Caco-2 (cell line): ENCODE data around the gene PGM2L1. TPM values are rescaled to one million over a fixed set of nuclear protein-coding genes. Genes with fewer than 3 reads are reported as not detected.
"Not testable (repeated sequence)": the region's sequence is repeated elsewhere in the genome, so short reads cannot be mapped to it uniquely, and the experiment has no call there.

Source experiments
- BruUV-seq: library from RNA; stranded (reverse); fragments of 400-500 nt; replicated peaks from 2 replicates; lab custom pipeline; 2021; lab: Mats Ljungman, UMichigan
- CTCF ChIA-PET: fragments of 300-600 bp; sonication (Branson Sonifier 250); formaldehyde crosslinking; loops from one replicate; lab custom pipeline; 2022; ENCODE audit warnings: antibody characterized with exemption; lab: Charles Lee
- POLR2A ChIA-PET: fragments of 300-600 bp; sonication (Branson Sonifier 250); formaldehyde crosslinking; loops from one replicate; lab custom pipeline; 2022; ENCODE audit warnings: antibody characterized with exemption; lab: Charles Lee
- DNase-seq, 2 experiments: peaks; one replicate each; pipeline versions ENCODE4 v3.0.0 to v3.0.0-alpha.2; 2020 to 2022
- H3K27me3 ChIP-seq: replicated peaks from 2 replicates; pipeline ENCODE4 v1.6.0; 2011; ENCODE audit warnings: low read length; ENCODE audit not compliant: control insufficient read depth, insufficient read depth
- H3K36me3 ChIP-seq: 2 replicates; pipeline ENCODE4 v1.5.1; 2011; ENCODE audit warnings: low read length; ENCODE audit not compliant: control insufficient read depth, insufficient read depth
- H3K4me1 ChIP-seq: fragments of 250-450 bp; sonication (Bioruptor Pico); 2 replicates; pipeline ENCODE4 v1.5.1; 2020; ENCODE audit warnings: mild to moderate bottlenecking
- H3K4me3 ChIP-seq: 2 replicates; pipeline ENCODE4 v1.5.1; 2011; ENCODE audit warnings: low read depth, mild to moderate bottlenecking, control low read depth, low read length
- H3K9me3 ChIP-seq: fragments of 250-450 bp; sonication (Bioruptor Pico); 2 replicates; pipeline ENCODE4 v1.5.1; 2020; ENCODE audit warnings: mild to moderate bottlenecking, moderate library complexity
- H3K27ac Mint-ChIP-seq: one replicate; pipeline ENCODE4 v1.8.0; 2022; ENCODE audit warnings: mixed read lengths; ENCODE audit not compliant: unreplicated experiment
- H3K27me3 Mint-ChIP-seq: one replicate; pipeline ENCODE4 v1.8.0; 2022; ENCODE audit warnings: mixed read lengths; ENCODE audit not compliant: insufficient read depth, unreplicated experiment
- H3K36me3 Mint-ChIP-seq: one replicate; pipeline ENCODE4 v1.8.0; 2022; ENCODE audit warnings: mild to moderate bottlenecking, mixed read lengths; ENCODE audit not compliant: insufficient read depth, unreplicated experiment
- H3K4me1 Mint-ChIP-seq: one replicate; pipeline ENCODE4 v1.8.0; 2022; ENCODE audit warnings: low read depth, mixed read lengths; ENCODE audit not compliant: unreplicated experiment
- H3K4me3 Mint-ChIP-seq: one replicate; pipeline ENCODE4 v1.8.0; 2022; ENCODE audit warnings: mild to moderate bottlenecking, moderate library complexity, mixed read lengths; ENCODE audit not compliant: unreplicated experiment
- H3K9me3 Mint-ChIP-seq: one replicate; pipeline ENCODE4 v1.8.0; 2022; ENCODE audit warnings: mixed read lengths; ENCODE audit not compliant: unreplicated experiment
- CTCF ChIP-seq, 2 experiments: fragments of 200-600 bp in 1 of 2; IDR thresholded peaks; 1 replicate in 1 of 2; 2 replicates in 1 of 2; pipeline versions ENCODE4 v1.5.1 to v1.8.0; 2011 to 2022; ENCODE audit warnings: antibody characterized with exemption in 1 of 2, control low read depth in 1 of 2, inconsistent platforms in 1 of 2, low read depth in 1 of 2, low read length in 1 of 2, mild to moderate bottlenecking in 1 of 2, moderate library complexity in 1 of 2; ENCODE audit not compliant: insufficient read depth in 1 of 2, severe bottlenecking in 1 of 2, unreplicated experiment in 1 of 2
- intact Hi-C: fragments of 100-400 bp; cut with micrococcal nuclease; formaldehyde crosslinking; loops from one replicate; pipeline ENCODE4 v1.10.0; 2022; ENCODE audit not compliant: unreplicated experiment
- total RNA-seq: library from RNA; stranded (reverse); gene quantifications from 2 replicates; pipeline ENCODE4 v1.2.3, GENCODE V29; 2022

Gene PGM2L1
- total RNA-seq, 1 experiment from 2014 or later, result 8.0 TPM

- H3K4me3 ChIP-seq, result no peak overlapping the region
- H3K9me3 Mint-ChIP-seq, result no peaks in the 10 kb centered on the region
- H3K4me1 ChIP-seq, result peaks cover 22% of the 10 kb centered on the region
- TF ChIP-seq CTCF (IDR thresholded peaks at IDR 0.05; ENCODE audit: insufficient read depth in 1 of 2, low read depth in 1 of 2, low read length in 1 of 2, severe bottlenecking in 1 of 2, unreplicated experiment in 1 of 2), result no peak
- intact Hi-C loops, result no loop called here
- CTCF ChIA-PET, result no interaction called here
- no peaks in the 10 kb centered on the region for H3K36me3 ChIP-seq
- peak overlapping the region; percentile 21 for H3K27ac Mint-ChIP-seq
- no peak overlapping the region for H3K4me3 Mint-ChIP-seq
- peaks cover 3% of the 10 kb centered on the region for H3K27me3 Mint-ChIP-seq
- no peaks in the 10 kb centered on the region for H3K9me3 ChIP-seq
- POLR2A ChIA-PET, result no interaction called here
- H3K36me3 Mint-ChIP-seq, result no peaks in the 10 kb centered on the region
- peaks cover 17% of the 10 kb centered on the region for H3K4me1 Mint-ChIP-seq
- peak in 1 of 2 experiments; percentile 19 for DNase-seq
- no peaks in the 10 kb centered on the region for H3K27me3 ChIP-seq
- no TSS peak for BruUV-seq
Measured at GRCh38 chr11:74417379-74417804, 19.2 kb upstream of the PGM2L1 start.

GRCh38 chr11:74416974-74417373 is 18.7 kb upstream of the PGM2L1 start:
- H3K27me3 Mint-ChIP-seq, H3K36me3 Mint-ChIP-seq, H3K9me3 Mint-ChIP-seq, DNase-seq, H3K4me3 Mint-ChIP-seq, POLR2A ChIA-PET, intact Hi-C loops, H3K9me3 ChIP-seq, BruUV-seq, H3K27me3 ChIP-seq, H3K36me3 ChIP-seq, CTCF ChIA-PET, H3K4me3 ChIP-seq: not testable (repeated sequence)
- H3K27ac Mint-ChIP-seq, result peak overlapping the region; percentile 21
- peaks cover 22% of the 10 kb centered on the region for H3K4me1 ChIP-seq
- H3K4me1 Mint-ChIP-seq, result peaks cover 18% of the 10 kb centered on the region

GRCh38 chr11:74412733-74413359 is 14.6 kb upstream of the PGM2L1 start:
- POLR2A ChIA-PET, result no interaction called here
- H3K9me3 ChIP-seq, result no peaks in the 10 kb centered on the region

More at GRCh38 chr11:74412733-74413359, 14.6 kb upstream of the PGM2L1 start:
- intact Hi-C loops, result no loop called here
- no peaks in the 10 kb centered on the region for H3K27me3 Mint-ChIP-seq
- Histone ChIP-seq H3K36me3 (no peaks in the 10 kb centered on the region), H3K4me1 (peaks cover 10% of the 10 kb centered on the region; the same call in 1 of the 2 replicates), H3K4me3 (no peak overlapping the region), H3K27me3 (no peaks in the 10 kb centered on the region)
- H3K27ac Mint-ChIP-seq, result no peak overlapping the region
- no peaks in the 10 kb centered on the region for H3K36me3 Mint-ChIP-seq
- peaks cover 18% of the 10 kb centered on the region for H3K4me1 Mint-ChIP-seq
- CTCF ChIA-PET, result no interaction called here
- DNase-seq, result no peak
- no peak overlapping the region for H3K4me3 Mint-ChIP-seq
- H3K9me3 Mint-ChIP-seq, result no peaks in the 10 kb centered on the region
- no TSS peak for BruUV-seq
- TF ChIP-seq CTCF (IDR thresholded peaks at IDR 0.05; ENCODE audit: insufficient read depth in 1 of 2, low read depth in 1 of 2, low read length in 1 of 2, severe bottlenecking in 1 of 2, unreplicated experiment in 1 of 2), result no peak
